ENCODE data around the gene LCN15.

- no peak for TF ChIP-seq CTCF (IDR thresholded peaks at IDR 0.05)
- TF ChIP-seq POLR2A (IDR thresholded peaks at IDR 0.05): no peak
Observed at GRCh38 chr9:136759436-136760325, 4.6 kb downstream of the LCN15 start.

Data from heart left ventricle (tissue), 13 donors.